HEK293 (cell line): ENCODE results near the gene UTP14C.

Experiments
- CTCF ChIA-PET: fragments of 350-600 bp; formaldehyde crosslinking; extraction: SDS; loops from one replicate; lab custom pipeline; 2021; ENCODE audit warnings: antibody characterized with exemption; lab: Yijun Ruan, JAX
- POLR2A ChIA-PET: fragments of 300-600 bp; formaldehyde crosslinking; extraction: SDS; loops from one replicate; lab custom pipeline; 2020; ENCODE audit warnings: antibody characterized with exemption, inconsistent platforms; lab: Yijun Ruan, JAX
- H3K27ac ChIP-seq: fragments of 200-500 bp; sonication (Bioruptor generic); 2 replicates; pipeline ENCODE4 v1.5.1; 2014; ENCODE audit warnings: low read depth, low read length, control low read depth, inconsistent platforms; ENCODE audit errors: extremely low read depth
- H3K36me3 ChIP-seq, 2 experiments: fragments of 200-500 bp in 1 of 2; sonication (Bioruptor generic) in 1 of 2; 1 replicate in 1 of 2; 2 replicates in 1 of 2; pipeline ENCODE4 v1.5.1; 2014 to 2017; ENCODE audit warnings: inconsistent platforms in 2 of 2, low read length in 2 of 2; ENCODE audit not compliant: control insufficient read depth in 2 of 2, insufficient read depth in 1 of 2
- H3K4me1 ChIP-seq: fragments of 200-500 bp; sonication (Bioruptor generic); 2 replicates; pipeline ENCODE4 v1.5.1; 2014; ENCODE audit warnings: mild to moderate bottlenecking, low read length, inconsistent platforms; ENCODE audit not compliant: control insufficient read depth, insufficient read depth
- H3K4me3 ChIP-seq: 2 replicates; pipeline ENCODE4 v1.5.1; 2011; ENCODE audit warnings: low read depth, mild to moderate bottlenecking, control low read depth, low read length, moderate library complexity
- H3K9me3 ChIP-seq: fragments of 200-500 bp; sonication (Bioruptor generic); 2 replicates; pipeline ENCODE4 v1.5.1; 2014; ENCODE audit warnings: low read depth, low read length, inconsistent platforms; ENCODE audit not compliant: control insufficient read depth, insufficient read depth
- PRDM4 ChIP-seq: fragments of 450-650 bp; formaldehyde crosslinking; IDR thresholded peaks from 2 replicates; pipeline ENCODE4 v1.5.1; 2017; ENCODE audit warnings: missing biosample characterization, missing genetic modification characterization
- SETDB1 ChIP-seq: IDR thresholded peaks from one replicate; pipeline ENCODE4 v1.6.1; 2017; ENCODE audit warnings: mild to moderate bottlenecking, low read length, moderate library complexity, mixed read lengths; ENCODE audit not compliant: insufficient read length
- ZBTB10 ChIP-seq: fragments of 450-650 bp; formaldehyde crosslinking; IDR thresholded peaks from 2 replicates; pipeline ENCODE4 v1.5.1; 2016; ENCODE audit warnings: missing biosample characterization, missing genetic modification characterization
- ZBTB44 ChIP-seq: fragments of 450-650 bp; IDR thresholded peaks from 2 replicates; pipeline ENCODE4 v1.5.1; 2018; ENCODE audit warnings: missing biosample characterization, mild to moderate bottlenecking, missing genetic modification characterization
- ZNF114 ChIP-seq: fragments of 450-650 bp; formaldehyde crosslinking; IDR thresholded peaks from 2 replicates; pipeline ENCODE4 v1.5.0; 2017; ENCODE audit warnings: missing biosample characterization, missing genetic modification characterization
- ZNF518A ChIP-seq: fragments of 450-650 bp; formaldehyde crosslinking; conservative IDR thresholded peaks from 2 replicates; pipeline ENCODE4 v1.5.1; 2016; ENCODE audit warnings: low read depth, missing biosample characterization, missing genetic modification characterization
- ZNF624 ChIP-seq: fragments of 450-650 bp; formaldehyde crosslinking; IDR thresholded peaks from 2 replicates; pipeline ENCODE4 v1.5.1; 2017; ENCODE audit warnings: missing biosample characterization, missing genetic modification characterization
- ZNF654 ChIP-seq: fragments of 450-650 bp; formaldehyde crosslinking; IDR thresholded peaks from 2 replicates; pipeline ENCODE4 v1.5.1; 2016; ENCODE audit warnings: low read depth, missing biosample characterization, missing genetic modification characterization
- ZNF677 ChIP-seq: fragments of 450-650 bp; IDR thresholded peaks from 2 replicates; pipeline ENCODE4 v1.5.0; 2018; ENCODE audit warnings: missing biosample characterization, mild to moderate bottlenecking, missing genetic modification characterization, moderate library complexity
- ZSCAN4 ChIP-seq: fragments of 450-650 bp; formaldehyde crosslinking; IDR thresholded peaks from 2 replicates; pipeline ENCODE4 v1.5.1; 2017; ENCODE audit warnings: missing biosample characterization, missing genetic modification characterization

Gene UTP14C

GRCh38 chr13:52061587-52061986, 37.1 kb downstream of the UTP14C start:
- no peaks in the 10 kb centered on the region for H3K36me3 ChIP-seq
- no peak overlapping the region for H3K27ac ChIP-seq
- ChIA-PET CTCF (no interaction called here), POLR2A (no interaction called here)
- H3K4me1 ChIP-seq: no peaks in the 10 kb centered on the region
- H3K4me3 ChIP-seq: no peak overlapping the region
- TF ChIP-seq ZNF114 (tag by site-specific recombination) (no peak), ZNF624 (tag by site-specific recombination) (no peak), ZNF654 (no peak), ZSCAN4 (tag by site-specific recombination) (no peak), ZBTB44 (tag by site-specific recombination) (no peak), PRDM4 (tag by site-specific recombination) (no peak)
- no peaks in the 10 kb centered on the region; the same call in 1 of the 2 replicates for H3K9me3 ChIP-seq

GRCh38 chr13:52067237-52067636, 42.7 kb downstream of the UTP14C start:
- CTCF ChIA-PET: no interaction called here
- Histone ChIP-seq H3K9me3 (no peaks in the 10 kb centered on the region; the same call in 1 of the 2 replicates), H3K4me1 (no peaks in the 10 kb centered on the region), H3K4me3 (no peak overlapping the region), H3K27ac (no peak overlapping the region), H3K36me3 (no peaks in the 10 kb centered on the region)
- peak; percentile 50; the same call in 1 of the 2 replicates for TF ChIP-seq ZNF677 (tag by site-specific recombination)
- 0 out of 2 replicates have a peak, but pooled peaks have one; percentile 17 for TF ChIP-seq ZNF518A (tag by site-specific recombination)
- peak; percentile 95 for TF ChIP-seq SETDB1
- no peak for TF ChIP-seq ZBTB10 (tag by site-specific recombination)
- POLR2A ChIA-PET: no interaction called here
